ENCODE data around the gene CGNL1. TPM values are rescaled to one million over a fixed set of nuclear protein-coding genes. Genes with fewer than 3 reads are reported as not detected.

Gene CGNL1
- total and polyA plus RNA-seq, 7 donors = 0.18 to 2.2 (median 0.37) TPM

DNA sequence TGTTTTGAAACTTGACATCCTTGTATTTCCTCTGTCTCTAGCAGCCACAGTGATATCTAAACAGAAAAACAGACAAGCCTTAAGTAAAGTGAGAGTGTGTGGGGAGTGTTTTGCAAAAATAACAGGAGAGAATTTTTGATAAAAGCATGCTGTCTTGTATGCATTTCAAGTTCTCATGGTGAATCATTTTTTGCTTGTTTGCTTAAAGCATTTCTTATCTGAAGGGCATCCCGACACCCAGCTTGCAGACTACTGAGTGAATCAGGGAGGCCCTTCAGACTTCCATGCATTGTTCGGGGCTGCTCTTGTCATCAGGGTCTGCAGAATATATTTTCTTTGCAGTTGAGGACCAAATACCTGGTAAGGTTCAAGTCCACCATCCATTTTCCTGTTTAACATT is 8.5 kb downstream of the CGNL1 start:
- WGBS, 3 donors = 98% methylated on average over 2 of the region's 2 CpGs
- Histone ChIP-seq H3K27me3 (ENCODE audit: insufficient read depth in 3 of 3, low read length in 2 of 3) (peaks cover 0 to 5% (median 0%) of the 10 kb centered on the region in 3 donors), H3K27ac (no peak overlapping the region), H3K4me3 (no peak overlapping the region), H3K36me3 (ENCODE audit: insufficient read depth in 1 of 2, low read depth in 1 of 2) (no peaks in the 10 kb centered on the region), H3K9me3 (no peaks in the 10 kb centered on the region), H3K4me1 (no peaks in the 10 kb centered on the region)
- intact Hi-C loops (cut with DNase I) = loop anchor here in 1 of 2 donors (5.0 kb wide), 1 partner anchor 467 kb away; no protein-coding TSS in a partner anchor
- TF ChIP-seq, protein P1, sequence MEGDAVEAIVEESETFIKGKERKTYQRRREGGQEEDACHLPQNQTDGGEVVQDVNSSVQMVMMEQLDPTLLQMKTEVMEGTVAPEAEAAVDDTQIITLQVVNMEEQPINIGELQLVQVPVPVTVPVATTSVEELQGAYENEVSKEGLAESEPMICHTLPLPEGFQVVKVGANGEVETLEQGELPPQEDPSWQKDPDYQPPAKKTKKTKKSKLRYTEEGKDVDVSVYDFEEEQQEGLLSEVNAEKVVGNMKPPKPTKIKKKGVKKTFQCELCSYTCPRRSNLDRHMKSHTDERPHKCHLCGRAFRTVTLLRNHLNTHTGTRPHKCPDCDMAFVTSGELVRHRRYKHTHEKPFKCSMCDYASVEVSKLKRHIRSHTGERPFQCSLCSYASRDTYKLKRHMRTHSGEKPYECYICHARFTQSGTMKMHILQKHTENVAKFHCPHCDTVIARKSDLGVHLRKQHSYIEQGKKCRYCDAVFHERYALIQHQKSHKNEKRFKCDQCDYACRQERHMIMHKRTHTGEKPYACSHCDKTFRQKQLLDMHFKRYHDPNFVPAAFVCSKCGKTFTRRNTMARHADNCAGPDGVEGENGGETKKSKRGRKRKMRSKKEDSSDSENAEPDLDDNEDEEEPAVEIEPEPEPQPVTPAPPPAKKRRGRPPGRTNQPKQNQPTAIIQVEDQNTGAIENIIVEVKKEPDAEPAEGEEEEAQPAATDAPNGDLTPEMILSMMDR (IDR thresholded peaks at IDR 0.05) = no peak
- ATAC-seq (no peak), DNase-seq (no peak)

DNA sequence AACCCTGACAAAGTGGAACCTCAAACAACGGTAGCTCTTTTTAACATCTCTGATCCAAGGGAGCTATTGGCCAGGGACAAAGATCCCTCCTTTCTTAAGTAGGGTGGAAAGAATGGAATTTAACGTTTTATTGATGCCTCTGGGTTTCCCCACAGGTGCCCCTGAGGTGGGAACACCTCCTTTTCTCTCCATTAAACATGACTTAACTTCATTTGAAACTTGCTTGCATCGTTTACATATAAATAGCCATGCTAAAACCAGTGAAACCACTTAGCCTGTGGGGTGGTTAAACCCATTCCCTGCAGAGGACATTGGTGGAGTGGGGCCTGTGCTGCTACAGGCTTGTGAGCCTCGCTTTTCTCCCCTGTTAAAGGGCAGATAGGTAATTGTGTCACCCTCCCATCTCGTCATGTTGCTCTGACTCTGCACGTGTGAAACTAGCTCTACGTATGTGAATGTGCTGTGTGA is 9.7 kb downstream of the CGNL1 start:
- DNase-seq (no peak), ATAC-seq (no peak)
- intact Hi-C loops (cut with DNase I) = loop anchor here in 1 of 2 donors (5.0 kb wide), 1 partner anchor 466 kb away; no protein-coding TSS in a partner anchor
- H3K36me3 ChIP-seq (ENCODE audit: insufficient read depth in 1 of 2, low read depth in 1 of 2) = no peaks in the 10 kb centered on the region
- no peaks in the 10 kb centered on the region for H3K9me3 ChIP-seq
- TF ChIP-seq, protein P1 (IDR thresholded peaks at IDR 0.05) = no peak
- no peak overlapping the region for H3K4me3 ChIP-seq
- 82 to 91% (median 88%) methylated on average over 7 of the region's 7 CpGs for WGBS, 3 donors
- peaks cover 0 to 4% (median 0%) of the 10 kb centered on the region in 3 donors for H3K27me3 ChIP-seq (ENCODE audit: insufficient read depth in 3 of 3, low read length in 2 of 3)
- H3K4me1 ChIP-seq = no peaks in the 10 kb centered on the region
- no peak overlapping the region for H3K27ac ChIP-seq

DNA sequence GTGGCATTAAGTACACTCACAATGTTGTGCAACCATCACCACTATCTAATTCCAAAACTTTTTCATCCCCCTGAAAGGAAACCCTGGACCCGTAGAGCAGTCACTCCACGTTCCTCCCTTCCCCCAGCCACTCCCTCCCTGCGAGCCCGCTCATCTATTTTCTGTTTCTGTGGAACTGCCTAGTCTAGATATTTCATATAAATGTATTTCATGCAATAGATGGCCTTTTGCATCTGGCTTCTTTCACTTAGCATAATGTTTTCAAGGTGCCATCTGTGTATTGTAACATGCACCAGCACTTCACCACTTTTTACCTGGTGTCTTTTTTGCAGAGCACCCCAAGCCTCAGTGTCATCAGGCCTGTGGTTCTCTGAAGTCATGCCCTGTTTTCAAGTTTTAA is 10.7 kb downstream of the CGNL1 start:
- WGBS, 3 donors = 66 to 85% (median 74%) methylated on average over 4 of the region's 4 CpGs
- DNase-seq (no peak), ATAC-seq (no peak)
- Histone ChIP-seq H3K36me3 (ENCODE audit: insufficient read depth in 1 of 2, low read depth in 1 of 2) (no peaks in the 10 kb centered on the region), H3K9me3 (no peaks in the 10 kb centered on the region), H3K27ac (no peak overlapping the region), H3K27me3 (ENCODE audit: insufficient read depth in 3 of 3, low read length in 2 of 3) (no peaks in the 10 kb centered on the region), H3K4me3 (no peak overlapping the region), H3K4me1 (no peaks in the 10 kb centered on the region)
- TF ChIP-seq, protein P1 (IDR thresholded peaks at IDR 0.05) = no peak
- intact Hi-C loops (cut with DNase I) = loop anchor here in 1 of 2 donors (5.0 kb wide), 1 partner anchor 465 kb away; no protein-coding TSS in a partner anchor

DNA sequence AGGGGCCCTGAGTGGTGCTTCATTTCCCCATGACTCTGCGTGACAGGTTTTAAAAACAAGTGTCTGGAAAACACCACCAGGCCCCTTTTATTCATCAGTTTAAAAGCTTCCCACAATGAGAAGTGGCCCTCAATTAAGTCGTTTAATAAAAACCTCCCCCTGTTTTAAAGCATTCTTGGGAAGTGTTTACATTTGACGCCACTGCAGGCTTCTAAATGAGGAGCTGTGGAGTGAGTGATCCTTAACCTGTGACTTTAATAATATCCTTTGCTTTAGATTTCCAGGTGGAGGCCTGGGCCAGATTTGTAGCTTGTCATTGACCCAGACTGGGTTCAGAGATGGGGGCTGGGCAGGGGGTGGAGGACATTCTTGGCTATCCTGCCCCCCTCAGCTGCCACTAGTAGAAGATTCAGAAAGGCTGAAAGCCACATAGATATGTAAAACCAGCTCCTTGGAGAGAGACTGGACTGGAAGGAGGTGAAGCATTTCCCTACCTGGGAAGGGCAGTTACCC is 11.3 kb downstream of the CGNL1 start:
- H3K4me3 ChIP-seq = no peak overlapping the region
- no peak overlapping the region for H3K27ac ChIP-seq
- H3K36me3 ChIP-seq (ENCODE audit: insufficient read depth in 1 of 2, low read depth in 1 of 2) = no peaks in the 10 kb centered on the region
- H3K4me1 ChIP-seq = no peaks in the 10 kb centered on the region
- intact Hi-C loops (cut with DNase I) = loop anchor here in 1 of 2 donors (5.0 kb wide), 1 partner anchor 465 kb away; no protein-coding TSS in a partner anchor
- 69 to 72% (median 71%) methylated on average over 3 of the region's 3 CpGs for WGBS, 3 donors
- DNase-seq = no peak
- no peak for ATAC-seq
- TF ChIP-seq, protein P1 (IDR thresholded peaks at IDR 0.05) = no peak
- H3K27me3 ChIP-seq (ENCODE audit: insufficient read depth in 3 of 3, low read length in 2 of 3) = no peaks in the 10 kb centered on the region
- H3K9me3 ChIP-seq = no peaks in the 10 kb centered on the region
